ENCODE data around the gene HIVEP3.

Gene HIVEP3

DNA sequence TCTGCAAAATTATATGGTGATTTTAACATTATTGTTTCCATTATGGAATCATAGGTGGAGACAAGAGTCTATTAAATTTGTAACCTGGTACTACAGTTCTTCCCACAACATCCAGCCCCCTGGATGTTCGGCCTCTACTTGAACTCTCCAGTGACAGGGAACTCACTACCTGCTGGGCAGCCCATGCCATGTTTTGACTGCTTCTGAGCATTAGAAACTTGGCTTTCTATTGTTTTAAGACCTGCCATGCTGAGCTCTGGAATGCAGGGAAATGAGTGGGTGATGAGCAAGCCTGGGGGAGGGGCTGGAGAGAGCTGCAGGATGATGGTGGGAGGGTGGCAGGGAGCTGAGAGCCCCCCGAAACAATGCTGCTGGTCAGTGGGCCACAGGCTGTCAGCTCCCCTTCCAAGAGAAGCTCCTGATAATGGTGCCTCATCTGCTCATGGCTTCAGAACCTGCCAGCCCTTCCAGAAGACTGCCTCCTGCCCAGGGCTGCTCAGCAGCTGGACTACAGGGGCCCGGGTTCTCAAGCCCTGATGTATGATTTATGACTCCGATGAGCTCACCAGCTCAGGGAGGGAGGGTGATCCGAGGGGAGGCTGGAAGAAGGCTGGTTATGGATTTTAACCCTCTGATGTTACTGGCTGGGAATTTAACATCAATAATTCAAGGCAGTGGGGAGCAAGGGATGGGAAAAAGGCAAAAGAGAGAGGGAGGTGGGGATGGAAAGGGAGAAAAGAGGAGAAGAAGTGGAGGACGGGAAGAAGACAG lies 205.0 kb downstream of the HIVEP3 start (continued):
- TF ChIP-seq ZBTB10 (tag by site-specific recombination; IDR thresholded peaks at IDR 0.05): no peak

- no peak overlapping the region for H3K27ac ChIP-seq (ENCODE audit: extremely low read depth, low read depth, low read length)
- H3K4me3 ChIP-seq (ENCODE audit: low read depth, low read length): no peak overlapping the region
- ChIA-PET CTCF (interaction anchor here (1.1 to 1.2 kb wide), 4 partner anchors 99 to 198 kb away, joined by 3 read pairs; no protein-coding TSS in a partner anchor), POLR2A (no interaction called here)
- H3K9me3 ChIP-seq (ENCODE audit: control insufficient read depth, insufficient read depth, low read depth, low read length): no peaks in the 10 kb centered on the region
- no peaks in the 10 kb centered on the region for H3K4me1 ChIP-seq (ENCODE audit: control insufficient read depth, insufficient read depth, low read length)
- H3K36me3 ChIP-seq (ENCODE audit: control insufficient read depth in 2 of 2, insufficient read depth in 1 of 2, low read length in 2 of 2): no peaks in the 10 kb centered on the region
- TF ChIP-seq ZNF488 (tag by site-specific recombination; IDR thresholded peaks at IDR 0.05) (no peak), ZNF174 (tag by site-specific recombination; IDR thresholded peaks at IDR 0.05) (no peak), REST (tag by site-specific recombination; IDR thresholded peaks at IDR 0.05) (no peak), MYNN (tag by site-specific recombination; IDR thresholded peaks at IDR 0.05; ENCODE audit: borderline replicate concordance) (no peak), ZBTB20 (tag by site-specific recombination; IDR thresholded peaks at IDR 0.05) (no peak), ZNF777 (tag by site-specific recombination; IDR thresholded peaks at IDR 0.05; ENCODE audit: borderline replicate concordance) (no peak), ZNF624 (tag by site-specific recombination; IDR thresholded peaks at IDR 0.05) (no peak), ZNF324 (tag by site-specific recombination; IDR thresholded peaks at IDR 0.05) (no peak), ZNF658 (tag by site-specific recombination; IDR thresholded peaks at IDR 0.05) (no peak), ZFP69B (tag by site-specific recombination; IDR thresholded peaks at IDR 0.05) (no peak), KLF7 (tag by site-specific recombination; IDR thresholded peaks at IDR 0.05; ENCODE audit: borderline replicate concordance) (no peak), ZBTB7A (tag by site-specific recombination; IDR thresholded peaks at IDR 0.05; ENCODE audit: low read depth) (no peak), SALL2 (tag by site-specific recombination; IDR thresholded peaks at IDR 0.05; ENCODE audit: borderline replicate concordance) (no peak), ZNF311 (tag by site-specific recombination; IDR thresholded peaks at IDR 0.05; ENCODE audit: borderline replicate concordance) (no peak), ZNF394 (tag by site-specific recombination; IDR thresholded peaks at IDR 0.05; ENCODE audit: borderline replicate concordance) (no peak), ZNF16 (tag by site-specific recombination; IDR thresholded peaks at IDR 0.05; ENCODE audit: low read depth) (no peak)
- TF ChIP-seq, protein P1, sequence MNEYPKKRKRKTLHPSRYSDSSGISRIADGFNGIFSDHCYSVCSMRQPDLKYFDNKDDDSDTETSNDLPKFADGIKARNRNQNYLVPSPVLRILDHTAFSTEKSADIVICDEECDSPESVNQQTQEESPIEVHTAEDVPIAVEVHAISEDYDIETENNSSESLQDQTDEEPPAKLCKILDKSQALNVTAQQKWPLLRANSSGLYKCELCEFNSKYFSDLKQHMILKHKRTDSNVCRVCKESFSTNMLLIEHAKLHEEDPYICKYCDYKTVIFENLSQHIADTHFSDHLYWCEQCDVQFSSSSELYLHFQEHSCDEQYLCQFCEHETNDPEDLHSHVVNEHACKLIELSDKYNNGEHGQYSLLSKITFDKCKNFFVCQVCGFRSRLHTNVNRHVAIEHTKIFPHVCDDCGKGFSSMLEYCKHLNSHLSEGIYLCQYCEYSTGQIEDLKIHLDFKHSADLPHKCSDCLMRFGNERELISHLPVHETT (tag by site-specific recombination; IDR thresholded peaks at IDR 0.05): no peak
- TF ChIP-seq, protein P2, sequence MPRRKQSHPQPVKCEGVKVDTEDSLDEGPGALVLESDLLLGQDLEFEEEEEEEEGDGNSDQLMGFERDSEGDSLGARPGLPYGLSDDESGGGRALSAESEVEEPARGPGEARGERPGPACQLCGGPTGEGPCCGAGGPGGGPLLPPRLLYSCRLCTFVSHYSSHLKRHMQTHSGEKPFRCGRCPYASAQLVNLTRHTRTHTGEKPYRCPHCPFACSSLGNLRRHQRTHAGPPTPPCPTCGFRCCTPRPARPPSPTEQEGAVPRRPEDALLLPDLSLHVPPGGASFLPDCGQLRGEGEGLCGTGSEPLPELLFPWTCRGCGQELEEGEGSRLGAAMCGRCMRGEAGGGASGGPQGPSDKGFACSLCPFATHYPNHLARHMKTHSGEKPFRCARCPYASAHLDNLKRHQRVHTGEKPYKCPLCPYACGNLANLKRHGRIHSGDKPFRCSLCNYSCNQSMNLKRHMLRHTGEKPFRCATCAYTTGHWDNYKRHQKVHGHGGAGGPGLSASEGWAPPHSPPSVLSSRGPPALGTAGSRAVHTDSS (tag by site-specific recombination; IDR thresholded peaks at IDR 0.05): no peak
- TF ChIP-seq, protein P3, sequence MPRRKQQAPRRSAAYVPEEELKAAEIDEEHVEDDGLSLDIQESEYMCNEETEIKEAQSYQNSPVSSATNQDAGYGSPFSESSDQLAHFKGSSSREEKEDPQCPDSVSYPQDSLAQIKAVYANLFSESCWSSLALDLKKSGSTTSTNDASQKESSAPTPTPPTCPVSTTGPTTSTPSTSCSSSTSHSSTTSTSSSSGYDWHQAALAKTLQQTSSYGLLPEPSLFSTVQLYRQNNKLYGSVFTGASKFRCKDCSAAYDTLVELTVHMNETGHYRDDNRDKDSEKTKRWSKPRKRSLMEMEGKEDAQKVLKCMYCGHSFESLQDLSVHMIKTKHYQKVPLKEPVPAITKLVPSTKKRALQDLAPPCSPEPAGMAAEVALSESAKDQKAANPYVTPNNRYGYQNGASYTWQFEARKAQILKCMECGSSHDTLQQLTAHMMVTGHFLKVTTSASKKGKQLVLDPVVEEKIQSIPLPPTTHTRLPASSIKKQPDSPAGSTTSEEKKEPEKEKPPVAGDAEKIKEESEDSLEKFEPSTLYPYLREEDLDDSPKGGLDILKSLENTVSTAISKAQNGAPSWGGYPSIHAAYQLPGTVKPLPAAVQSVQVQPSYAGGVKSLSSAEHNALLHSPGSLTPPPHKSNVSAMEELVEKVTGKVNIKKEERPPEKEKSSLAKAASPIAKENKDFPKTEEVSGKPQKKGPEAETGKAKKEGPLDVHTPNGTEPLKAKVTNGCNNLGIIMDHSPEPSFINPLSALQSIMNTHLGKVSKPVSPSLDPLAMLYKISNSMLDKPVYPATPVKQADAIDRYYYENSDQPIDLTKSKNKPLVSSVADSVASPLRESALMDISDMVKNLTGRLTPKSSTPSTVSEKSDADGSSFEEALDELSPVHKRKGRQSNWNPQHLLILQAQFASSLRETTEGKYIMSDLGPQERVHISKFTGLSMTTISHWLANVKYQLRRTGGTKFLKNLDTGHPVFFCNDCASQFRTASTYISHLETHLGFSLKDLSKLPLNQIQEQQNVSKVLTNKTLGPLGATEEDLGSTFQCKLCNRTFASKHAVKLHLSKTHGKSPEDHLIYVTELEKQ (tag by site-specific recombination; IDR thresholded peaks at IDR 0.05; ENCODE audit: borderline replicate concordance): no peak
Observed at GRCh38 chr1:41713141-41713540, 205.6 kb downstream of the HIVEP3 start.

All from HEK293 (cell line).